Neuronal stem cell (in vitro differentiated cells): ENCODE measurements around the gene NRXN3.
"Not testable (repeated sequence)": the region's sequence is repeated elsewhere in the genome, so short reads cannot be mapped to it uniquely, and the experiment has no call there.

ENCODE experiments used
- DNase-seq: peaks from one replicate; pipeline ENCODE4 v3.0.0-alpha.2; 2013; ENCODE audit warnings: low spot score
- H2AFZ ChIP-seq: one replicate; pipeline ENCODE4 v1.6.1; 2013; ENCODE audit warnings: mild to moderate bottlenecking, low read length, inconsistent platforms
- H2AK5ac ChIP-seq: 2 replicates; pipeline ENCODE4 v1.6.1; 2013; ENCODE audit warnings: low read depth, mild to moderate bottlenecking, inconsistent platforms, low read length, moderate library complexity, mixed read lengths
- H2BK120ac ChIP-seq: 2 replicates; pipeline ENCODE4 v1.6.1; 2013; ENCODE audit warnings: low read depth, mild to moderate bottlenecking, inconsistent platforms, low read length, moderate library complexity, mixed read lengths
- H2BK12ac ChIP-seq: one replicate; pipeline ENCODE4 v1.6.1; 2013; ENCODE audit warnings: low read length, inconsistent platforms
- H2BK15ac ChIP-seq: 2 replicates; pipeline ENCODE4 v1.6.1; 2013; ENCODE audit warnings: mild to moderate bottlenecking, low read length, inconsistent platforms, mixed read lengths
- H2BK5ac ChIP-seq: one replicate; pipeline ENCODE4 v1.6.1; 2013; ENCODE audit warnings: inconsistent platforms, mild to moderate bottlenecking, low read length, moderate library complexity
- H3K14ac ChIP-seq: one replicate; pipeline ENCODE4 v1.6.1; 2013; ENCODE audit warnings: low read length, inconsistent platforms
- H3K18ac ChIP-seq: 2 replicates; pipeline ENCODE4 v1.6.1; 2013; ENCODE audit warnings: low read length, inconsistent platforms
- H3K23ac ChIP-seq: 2 replicates; pipeline ENCODE4 v1.6.1; 2013; ENCODE audit warnings: low read depth, mild to moderate bottlenecking, mixed read lengths, low read length, inconsistent platforms; ENCODE audit not compliant: poor library complexity
- H3K27ac ChIP-seq: replicated peaks from 3 replicates; pipeline ENCODE4 v1.5.1; 2013; ENCODE audit warnings: low read length, inconsistent platforms
- H3K27me3 ChIP-seq, 3 experiments: 2 replicates each; pipeline ENCODE4 v1.6.1; 2013; ENCODE audit warnings: low read length in 3 of 3, mild to moderate bottlenecking in 2 of 3, inconsistent platforms in 1 of 3, low read depth in 1 of 3, mixed read lengths in 1 of 3, moderate library complexity in 1 of 3; ENCODE audit not compliant: control insufficient read depth in 3 of 3, insufficient read depth in 3 of 3
- H3K36me3 ChIP-seq, 2 donors: replicated peaks in 1 of 2; 2 replicates each; pipeline ENCODE4 v1.6.1; 2013; ENCODE audit warnings: low read length in 2 of 2; ENCODE audit not compliant: control insufficient read depth in 2 of 2, insufficient read depth in 2 of 2
- H3K4ac ChIP-seq: 2 replicates; pipeline ENCODE4 v1.6.1; 2013; ENCODE audit warnings: inconsistent platforms, mild to moderate bottlenecking, low read length, moderate library complexity
- H3K4me1 ChIP-seq, 2 donors: 1 replicate in 1 of 2; 2 replicates in 1 of 2; pipeline ENCODE4 v1.6.1; 2013; ENCODE audit warnings: low read length in 2 of 2, low read depth in 1 of 2; ENCODE audit not compliant: control insufficient read depth in 2 of 2, insufficient read depth in 1 of 2
- H3K4me2 ChIP-seq: one replicate; pipeline ENCODE4 v1.6.1; 2013; ENCODE audit warnings: mild to moderate bottlenecking, low read length, inconsistent platforms; ENCODE audit not compliant: insufficient read depth, poor library complexity, severe bottlenecking
- H3K4me3 ChIP-seq, 2 donors: 2 replicates each; pipeline ENCODE4 v1.5.1; 2013; ENCODE audit warnings: low read length in 2 of 2, mild to moderate bottlenecking in 2 of 2, inconsistent platforms in 1 of 2, moderate library complexity in 1 of 2
- H3K79me1 ChIP-seq: one replicate; pipeline ENCODE4 v1.6.1; 2013; ENCODE audit warnings: low read depth, mild to moderate bottlenecking, inconsistent platforms, low read length, moderate library complexity
- H3K9ac ChIP-seq: one replicate; pipeline ENCODE4 v1.6.1; 2013; ENCODE audit warnings: mild to moderate bottlenecking, low read depth, low read length, inconsistent platforms; ENCODE audit not compliant: poor library complexity
- H3K9me3 ChIP-seq, 2 donors: replicated peaks in 1 of 2; 2 replicates each; pipeline versions ENCODE3 to v1.6.1; 2013; ENCODE audit warnings: low read length in 2 of 2, mild to moderate bottlenecking in 2 of 2, inconsistent platforms in 1 of 2, low read depth in 1 of 2, mixed read lengths in 1 of 2, moderate library complexity in 1 of 2; ENCODE audit not compliant: control insufficient read depth in 2 of 2, insufficient read depth in 1 of 2
- H4K8ac ChIP-seq: one replicate; pipeline ENCODE4 v1.6.1; 2013; ENCODE audit warnings: low read depth, mild to moderate bottlenecking, inconsistent platforms, low read length, moderate library complexity
- H4K91ac ChIP-seq: one replicate; pipeline ENCODE4 v1.6.1; 2013; ENCODE audit warnings: low read length, low read depth, mild to moderate bottlenecking, inconsistent platforms; ENCODE audit not compliant: poor library complexity
- WGBS, 2 donors: extraction: QIAGEN DNeasy Blood & Tissue Kit; methylation state at CpG; one replicate each; pipeline ENCODE4 v1.1.7; 2013; ENCODE audit warnings: missing lambda C conversion rate in 2 of 2, mixed read lengths in 1 of 2; ENCODE audit not compliant: insufficient read length in 2 of 2, insufficient replicate concordance in 1 of 2; ENCODE audit errors: extremely low coverage in 2 of 2; 5-methylcytosine and 5-hydroxymethylcytosine counted together

NRXN3 gene

GRCh38 chr14:79767721-79768120 lies 1597.5 kb downstream of the NRXN3 start:
- not testable (repeated sequence) for H2BK12ac ChIP-seq, H3K27me3 ChIP-seq, H3K27ac ChIP-seq, H2AK5ac ChIP-seq, H2BK15ac ChIP-seq, H4K91ac ChIP-seq, DNase-seq, H3K36me3 ChIP-seq, H3K4me2 ChIP-seq, H3K4me3 ChIP-seq, H3K4me1 ChIP-seq, H3K18ac ChIP-seq, H3K4ac ChIP-seq, H2BK120ac ChIP-seq, H2AFZ ChIP-seq, H2BK5ac ChIP-seq, H3K14ac ChIP-seq, H3K9ac ChIP-seq, H4K8ac ChIP-seq, H3K79me1 ChIP-seq, H3K23ac ChIP-seq
- WGBS, 2 donors: no CpG with 5 or more reads among the region's 14 CpGs
- H3K9me3 ChIP-seq: peaks cover 0 to 10% of the 10 kb centered on the region in 2 donors

GRCh38 chr14:79781882-79782281 lies 1611.7 kb downstream of the NRXN3 start:
- Histone ChIP-seq H4K8ac (no peak overlapping the region), H3K18ac (no peak overlapping the region), H3K23ac (no peak overlapping the region), H2AK5ac (no peak overlapping the region), H3K4ac (no peak overlapping the region), H3K9ac (no peak overlapping the region), H2BK12ac (no peak overlapping the region), H3K4me1 (no peaks in the 10 kb centered on the region), H3K4me3 (no peak overlapping the region), H2AFZ (no peak overlapping the region), H3K27ac (no peak overlapping the region), H3K14ac (no peak overlapping the region), H2BK120ac (no peak overlapping the region), H3K36me3 (no peaks in the 10 kb centered on the region), H3K4me2 (no peak overlapping the region), H3K27me3 (no peaks in the 10 kb centered on the region), H3K79me1 (no peaks in the 10 kb centered on the region), H4K91ac (no peak overlapping the region), H3K9me3 (no peaks in the 10 kb centered on the region), H2BK15ac (no peak overlapping the region), H2BK5ac (no peak overlapping the region)
- DNase-seq: no peak
- no CpG with 5 or more reads among the region's 2 CpGs for WGBS, 2 donors

GRCh38 chr14:79783041-79783440 lies 1612.9 kb downstream of the NRXN3 start:
- Histone ChIP-seq H3K79me1 (no peaks in the 10 kb centered on the region), H4K91ac (no peak overlapping the region), H2BK15ac (no peak overlapping the region), H3K4me1 (no peaks in the 10 kb centered on the region), H3K9ac (no peak overlapping the region), H2BK12ac (no peak overlapping the region), H3K9me3 (no peaks in the 10 kb centered on the region), H3K36me3 (no peaks in the 10 kb centered on the region), H3K27ac (no peak overlapping the region), H2AFZ (no peak overlapping the region), H3K4me2 (no peak overlapping the region), H4K8ac (no peak overlapping the region), H3K27me3 (no peaks in the 10 kb centered on the region), H2BK5ac (no peak overlapping the region), H3K4me3 (no peak overlapping the region), H3K18ac (no peak overlapping the region), H3K4ac (no peak overlapping the region), H3K14ac (no peak overlapping the region), H2AK5ac (no peak overlapping the region), H3K23ac (no peak overlapping the region), H2BK120ac (no peak overlapping the region)
- WGBS, 2 donors: no CpG with 5 or more reads among the region's 4 CpGs
- no peak for DNase-seq

- Histone ChIP-seq H3K79me1 (no peaks in the 10 kb centered on the region), H3K18ac (no peak overlapping the region), H4K8ac (no peak overlapping the region), H3K4me1 (no peaks in the 10 kb centered on the region), H4K91ac (no peak overlapping the region), H3K27me3 (no peaks in the 10 kb centered on the region), H2BK5ac (no peak overlapping the region), H3K14ac (no peak overlapping the region), H3K27ac (no peak overlapping the region), H3K36me3 (no peaks in the 10 kb centered on the region), H3K4me3 (no peak overlapping the region), H3K4me2 (no peak overlapping the region), H2BK12ac (no peak overlapping the region), H2BK15ac (no peak overlapping the region), H2BK120ac (no peak overlapping the region), H3K9me3 (no peaks in the 10 kb centered on the region), H2AFZ (no peak overlapping the region), H3K4ac (no peak overlapping the region), H3K9ac (no peak overlapping the region), H2AK5ac (no peak overlapping the region), H3K23ac (no peak overlapping the region)
- WGBS, 2 donors: no CpG with 5 or more reads among the region's 3 CpGs
- no peak for DNase-seq
Measured at GRCh38 chr14:79786522-79786921, 1616.3 kb downstream of the NRXN3 start.
